ENCODE results near the gene LILRA6.

DNA sequence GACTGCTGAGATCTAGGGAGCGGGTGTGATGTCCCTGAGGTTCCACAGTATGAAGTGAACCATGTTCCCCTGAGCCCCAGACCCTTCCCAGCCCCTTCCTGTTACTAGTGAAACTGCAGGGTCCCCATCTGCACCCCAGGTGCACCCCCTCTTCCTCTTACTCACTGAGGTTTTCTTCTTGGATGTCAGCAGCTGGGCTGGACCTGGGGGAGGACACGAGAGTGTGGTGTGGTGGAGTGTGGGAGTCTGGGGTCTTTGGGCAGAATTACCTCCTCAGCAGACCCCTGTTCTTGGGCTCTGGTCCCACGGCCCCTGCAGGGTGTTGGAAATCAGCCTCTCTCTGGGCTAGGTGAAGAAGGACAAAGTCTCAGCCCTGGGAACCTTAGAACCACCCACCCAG is 3.3 kb upstream of the LILRA6 start:
- TF ChIP-seq, protein P1, sequence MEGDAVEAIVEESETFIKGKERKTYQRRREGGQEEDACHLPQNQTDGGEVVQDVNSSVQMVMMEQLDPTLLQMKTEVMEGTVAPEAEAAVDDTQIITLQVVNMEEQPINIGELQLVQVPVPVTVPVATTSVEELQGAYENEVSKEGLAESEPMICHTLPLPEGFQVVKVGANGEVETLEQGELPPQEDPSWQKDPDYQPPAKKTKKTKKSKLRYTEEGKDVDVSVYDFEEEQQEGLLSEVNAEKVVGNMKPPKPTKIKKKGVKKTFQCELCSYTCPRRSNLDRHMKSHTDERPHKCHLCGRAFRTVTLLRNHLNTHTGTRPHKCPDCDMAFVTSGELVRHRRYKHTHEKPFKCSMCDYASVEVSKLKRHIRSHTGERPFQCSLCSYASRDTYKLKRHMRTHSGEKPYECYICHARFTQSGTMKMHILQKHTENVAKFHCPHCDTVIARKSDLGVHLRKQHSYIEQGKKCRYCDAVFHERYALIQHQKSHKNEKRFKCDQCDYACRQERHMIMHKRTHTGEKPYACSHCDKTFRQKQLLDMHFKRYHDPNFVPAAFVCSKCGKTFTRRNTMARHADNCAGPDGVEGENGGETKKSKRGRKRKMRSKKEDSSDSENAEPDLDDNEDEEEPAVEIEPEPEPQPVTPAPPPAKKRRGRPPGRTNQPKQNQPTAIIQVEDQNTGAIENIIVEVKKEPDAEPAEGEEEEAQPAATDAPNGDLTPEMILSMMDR (conservative IDR thresholded peaks at IDR 0.05): no peak
- no peak for TF ChIP-seq EZH2 (IDR thresholded peaks at IDR 0.05; ENCODE audit: low read depth)
